ENCODE measurements around the gene ANKS1A.

- TF ChIP-seq ATF2 (CRISPR knock-in tag; IDR thresholded peaks at IDR 0.05; ENCODE audit: borderline replicate concordance, low read depth) (no peak), CTCF (IDR thresholded peaks at IDR 0.05) (no peak), CREM (CRISPR knock-in tag; IDR thresholded peaks at IDR 0.05) (no peak), ZBTB21 (CRISPR knock-in tag; IDR thresholded peaks at IDR 0.05; ENCODE audit: borderline replicate concordance) (no peak), MAX (CRISPR knock-in tag; IDR thresholded peaks at IDR 0.05) (no peak), ZBTB43 (CRISPR knock-in tag; IDR thresholded peaks at IDR 0.05) (no peak)
Observed at GRCh38 chr6:34974249-34974642, 85.2 kb downstream of the ANKS1A start.

Data from WTC11 (cell line).